HCT116 (cell line): ENCODE data around the gene PIP5KL1. TPM values are rescaled to one million over a fixed set of nuclear protein-coding genes. Genes with fewer than 3 reads are reported as not detected.

ENCODE experiments used
- ATAC-seq: fragments of 200-7000 bp; cut with Tn5 transposase; 2 replicates; pipeline ENCODE4 v1.9.1; 2020; ENCODE audit warnings: mild to moderate bottlenecking, moderate library complexity
- BruUV-seq: library from RNA; stranded (reverse); fragments of 400-500 nt; replicated peaks from 2 replicates; lab custom pipeline; 2021; lab: Mats Ljungman, UMichigan
- CTCF ChIA-PET: fragments of 300-600 bp; sonication (Branson Sonifier 250); formaldehyde crosslinking; loops from one replicate; lab custom pipeline; 2021; ENCODE audit warnings: antibody characterized with exemption; lab: Charles Lee
- POLR2A ChIA-PET: fragments of 300-600, 350-600 bp; sonication (Branson Sonifier 250); formaldehyde crosslinking; loops from one replicate; lab custom pipeline; 2021; ENCODE audit warnings: antibody characterized with exemption; lab: Charles Lee
- RAD21 ChIA-PET, 2 experiments: fragments of 300-600 bp; sonication (Branson Sonifier 250); formaldehyde crosslinking; loops; one replicate each; lab custom pipeline; 2023; ENCODE audit warnings: low total read pairs in 2 of 2; ENCODE audit not compliant: uncharacterized antibody in 2 of 2, unreplicated experiment in 2 of 2, low non-redundant PET in 1 of 2; lab: Charles Lee
- DNase-seq: peaks from one replicate; pipeline ENCODE4 v3.0.0-alpha.2; 2010; ENCODE audit warnings: low read depth, low spot score
- H2AFZ ChIP-seq: fragments of 200-600 bp; shearing (Covaris generic), sonication (generic); 2 replicates; pipeline ENCODE4 v1.6.1; 2017; ENCODE audit warnings: low read depth, mixed run types, mixed read lengths, antibody characterized with exemption, low read length; ENCODE audit not compliant: poor library complexity, severe bottlenecking
- H3K27ac ChIP-seq: 2 replicates; pipeline ENCODE4 v1.5.1; 2012; ENCODE audit warnings: low read depth, low read length
- H3K27me3 ChIP-seq: fragments of 200-600 bp; sonication (generic); 2 replicates; pipeline ENCODE4 v1.6.1; 2016; ENCODE audit warnings: mixed run types, low read length, mixed read lengths; ENCODE audit not compliant: insufficient read depth
- H3K36me3 ChIP-seq, 2 experiments: fragments of 200-500 bp in 1 of 2; fragments of 200-600 bp in 1 of 2; sonication (Bioruptor generic) in 1 of 2; sonication (generic) in 1 of 2; 2 replicates each; pipeline versions ENCODE4 v1.5.1 to v1.6.1; 2014 to 2016; ENCODE audit warnings: low read length in 2 of 2, inconsistent platforms in 1 of 2, mixed read lengths in 1 of 2, mixed run types in 1 of 2; ENCODE audit not compliant: insufficient read depth in 2 of 2, control insufficient read depth in 1 of 2
- H3K4me1 ChIP-seq, 2 experiments: fragments of 200-600 bp in 1 of 2; sonication (generic) in 1 of 2; 2 replicates each; pipeline versions ENCODE4 v1.5.1 to v1.6.1; 2012 to 2017; ENCODE audit warnings: low read length in 2 of 2, inconsistent platforms in 1 of 2, mild to moderate bottlenecking in 1 of 2, mixed read lengths in 1 of 2, mixed run types in 1 of 2, moderate library complexity in 1 of 2; ENCODE audit not compliant: insufficient read depth in 2 of 2, control insufficient read depth in 1 of 2
- H3K4me2 ChIP-seq: fragments of 200-600 bp; sonication (generic); 2 replicates; pipeline ENCODE4 v1.6.1; 2017; ENCODE audit warnings: mixed run types, low read length, mixed read lengths
- H3K4me3 ChIP-seq, 2 experiments: fragments of 200-600 bp in 1 of 2; sonication (generic) in 1 of 2; replicated peaks in 1 of 2; 2 replicates each; pipeline ENCODE4 v1.5.1; 2011 to 2016; ENCODE audit warnings: low read length in 2 of 2, control low read depth in 1 of 2, low read depth in 1 of 2, mild to moderate bottlenecking in 1 of 2, mixed read lengths in 1 of 2, mixed run types in 1 of 2
- H3K79me2 ChIP-seq: fragments of 200-600 bp; sonication (generic); 2 replicates; pipeline ENCODE4 v1.6.1; 2017; ENCODE audit warnings: mild to moderate bottlenecking, mixed run types, low read length, moderate library complexity, mixed read lengths; ENCODE audit not compliant: insufficient read depth
- H3K9ac ChIP-seq: fragments of 200-600 bp; sonication (generic); 2 replicates; pipeline ENCODE4 v1.6.1; 2016; ENCODE audit warnings: low read length, mixed read lengths
- H3K9me2 ChIP-seq: fragments of 200-600 bp; sonication (generic), shearing (Covaris generic); 2 replicates; pipeline ENCODE4 v1.6.1; 2017; ENCODE audit warnings: mixed run types, mild to moderate bottlenecking, moderate library complexity; ENCODE audit not compliant: insufficient read depth
- H3K9me3 ChIP-seq, 2 experiments: fragments of 200-500 bp in 1 of 2; fragments of 200-600 bp in 1 of 2; sonication (Bioruptor generic) in 1 of 2; sonication (generic) in 1 of 2; 2 replicates each; pipeline ENCODE4 v1.6.1; 2014 to 2017; ENCODE audit warnings: low read length in 2 of 2, mixed read lengths in 2 of 2, inconsistent platforms in 1 of 2, low read depth in 1 of 2, mild to moderate bottlenecking in 1 of 2, mixed run types in 1 of 2, moderate library complexity in 1 of 2; ENCODE audit not compliant: control insufficient read depth in 1 of 2, insufficient read depth in 1 of 2
- H4K20me1 ChIP-seq: fragments of 200-600 bp; sonication (generic), shearing (Covaris generic); 2 replicates; pipeline ENCODE4 v1.6.1; 2017; ENCODE audit warnings: mixed run types, mild to moderate bottlenecking, moderate library complexity; ENCODE audit not compliant: insufficient read depth
- CBX3 ChIP-seq: IDR thresholded peaks from 2 replicates; pipeline ENCODE4 v1.6.1; 2012; ENCODE audit warnings: low read depth
- CEBPB ChIP-seq: IDR thresholded peaks from 2 replicates; pipeline ENCODE4 v1.6.1; 2012; ENCODE audit warnings: low read depth
- EGR1 ChIP-seq: IDR thresholded peaks from 2 replicates; pipeline ENCODE4 v1.6.1; 2012; ENCODE audit warnings: low read depth
- EZH2phosphoT487 ChIP-seq: fragments of 200-600 bp; IDR thresholded peaks from 2 replicates; pipeline ENCODE4 v1.6.1; 2018; ENCODE audit warnings: antibody characterized with exemption, borderline replicate concordance
- FOSL1 ChIP-seq: IDR thresholded peaks from 2 replicates; pipeline ENCODE4 v1.6.1; 2012; ENCODE audit warnings: low read depth
- JUND ChIP-seq: IDR thresholded peaks from 2 replicates; pipeline ENCODE4 v1.6.1; 2012
- MAX ChIP-seq: IDR thresholded peaks from 2 replicates; pipeline ENCODE4 v1.6.1; 2012
- POLR2A ChIP-seq: IDR thresholded peaks from 2 replicates; pipeline ENCODE4 v1.7.0; 2011; ENCODE audit warnings: borderline replicate concordance; ENCODE audit not compliant: insufficient read depth, insufficient read length; ENCODE audit errors: extremely low read depth
- POLR2AphosphoS5 ChIP-seq: IDR thresholded peaks from 2 replicates; pipeline ENCODE4 v1.6.1; 2011; ENCODE audit warnings: mild to moderate bottlenecking, low read depth, low read length, moderate library complexity
- SIN3A ChIP-seq: IDR thresholded peaks from 2 replicates; pipeline ENCODE4 v1.6.1; 2012; ENCODE audit warnings: low read depth
- SRF ChIP-seq: IDR thresholded peaks from 2 replicates; pipeline ENCODE4 v1.6.1; 2012; ENCODE audit warnings: low read depth
- TCF7L2 ChIP-seq: IDR thresholded peaks from 2 replicates; pipeline ENCODE4 v1.7.0; 2011; ENCODE audit warnings: borderline replicate concordance, inconsistent platforms; ENCODE audit not compliant: insufficient read depth, insufficient read length; ENCODE audit errors: extremely low read depth
- ZFX ChIP-seq: fragments of 450-650 bp; IDR thresholded peaks from 2 replicates; pipeline ENCODE4 v1.6.1; 2017
- ZNF274 ChIP-seq: fragments of 200-500 bp; sonication (Bioruptor generic); IDR thresholded peaks from 2 replicates; pipeline ENCODE4 v1.6.1; 2014; ENCODE audit warnings: mild to moderate bottlenecking, low read depth, low read length, inconsistent platforms
- intact Hi-C: fragments of 100-400 bp; cut with micrococcal nuclease; formaldehyde crosslinking; loops from 2 replicates; pipeline ENCODE4 v1.10.0; 2022
- total RNA-seq: library from RNA; stranded (reverse); gene quantifications from one replicate; pipeline ENCODE4 v1.2.1, GENCODE V29; 2021; ENCODE audit not compliant: unreplicated experiment
- TF ChIP-seq, protein P1 (sequence below), 3 experiments: fragments of 200-600 bp in 1 of 3; sonication (generic) in 1 of 3; IDR thresholded peaks in 2 of 3; conservative IDR thresholded peaks in 1 of 3; 2 replicates each; pipeline ENCODE4 v1.5.1; 2012 to 2017; ENCODE audit warnings: low read depth in 2 of 3, low read length in 2 of 3, antibody characterized with exemption in 1 of 3, borderline replicate concordance in 1 of 3, control low read depth in 1 of 3, mild to moderate bottlenecking in 1 of 3, mixed read lengths in 1 of 3, mixed run types in 1 of 3, moderate library complexity in 1 of 3; ENCODE audit not compliant: insufficient read depth in 1 of 3
- TF ChIP-seq, protein P2 (sequence below): IDR thresholded peaks from 2 replicates; pipeline ENCODE4 v1.6.1; 2012; ENCODE audit warnings: low read depth
- TF ChIP-seq, protein P3 (sequence below): IDR thresholded peaks from 2 replicates; pipeline ENCODE4 v1.6.1; 2011; ENCODE audit warnings: mild to moderate bottlenecking, low read length, moderate library complexity; ENCODE audit not compliant: insufficient replicate concordance; ENCODE audit errors: extremely low read depth

Gene PIP5KL1
- total RNA-seq, 1 experiment from 2014 or later: 37.6 TPM

GRCh38 chr9:127874301-127875221, 56.0 kb downstream of the PIP5KL1 start:
- no peak for TF ChIP-seq MAX
- TF ChIP-seq EGR1: no peak
- TF ChIP-seq ZNF274: no peak
- TF ChIP-seq, protein P1, sequence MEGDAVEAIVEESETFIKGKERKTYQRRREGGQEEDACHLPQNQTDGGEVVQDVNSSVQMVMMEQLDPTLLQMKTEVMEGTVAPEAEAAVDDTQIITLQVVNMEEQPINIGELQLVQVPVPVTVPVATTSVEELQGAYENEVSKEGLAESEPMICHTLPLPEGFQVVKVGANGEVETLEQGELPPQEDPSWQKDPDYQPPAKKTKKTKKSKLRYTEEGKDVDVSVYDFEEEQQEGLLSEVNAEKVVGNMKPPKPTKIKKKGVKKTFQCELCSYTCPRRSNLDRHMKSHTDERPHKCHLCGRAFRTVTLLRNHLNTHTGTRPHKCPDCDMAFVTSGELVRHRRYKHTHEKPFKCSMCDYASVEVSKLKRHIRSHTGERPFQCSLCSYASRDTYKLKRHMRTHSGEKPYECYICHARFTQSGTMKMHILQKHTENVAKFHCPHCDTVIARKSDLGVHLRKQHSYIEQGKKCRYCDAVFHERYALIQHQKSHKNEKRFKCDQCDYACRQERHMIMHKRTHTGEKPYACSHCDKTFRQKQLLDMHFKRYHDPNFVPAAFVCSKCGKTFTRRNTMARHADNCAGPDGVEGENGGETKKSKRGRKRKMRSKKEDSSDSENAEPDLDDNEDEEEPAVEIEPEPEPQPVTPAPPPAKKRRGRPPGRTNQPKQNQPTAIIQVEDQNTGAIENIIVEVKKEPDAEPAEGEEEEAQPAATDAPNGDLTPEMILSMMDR (IDR thresholded peaks at IDR 0.05 in 2 of 3, conservative IDR thresholded peaks at IDR 0.05 in 1 of 3; ENCODE audit: borderline replicate concordance in 1 of 3, insufficient read depth in 1 of 3, low read depth in 2 of 3, low read length in 2 of 3): no peak
- no peak for TF ChIP-seq SRF
- TF ChIP-seq, protein P2, sequence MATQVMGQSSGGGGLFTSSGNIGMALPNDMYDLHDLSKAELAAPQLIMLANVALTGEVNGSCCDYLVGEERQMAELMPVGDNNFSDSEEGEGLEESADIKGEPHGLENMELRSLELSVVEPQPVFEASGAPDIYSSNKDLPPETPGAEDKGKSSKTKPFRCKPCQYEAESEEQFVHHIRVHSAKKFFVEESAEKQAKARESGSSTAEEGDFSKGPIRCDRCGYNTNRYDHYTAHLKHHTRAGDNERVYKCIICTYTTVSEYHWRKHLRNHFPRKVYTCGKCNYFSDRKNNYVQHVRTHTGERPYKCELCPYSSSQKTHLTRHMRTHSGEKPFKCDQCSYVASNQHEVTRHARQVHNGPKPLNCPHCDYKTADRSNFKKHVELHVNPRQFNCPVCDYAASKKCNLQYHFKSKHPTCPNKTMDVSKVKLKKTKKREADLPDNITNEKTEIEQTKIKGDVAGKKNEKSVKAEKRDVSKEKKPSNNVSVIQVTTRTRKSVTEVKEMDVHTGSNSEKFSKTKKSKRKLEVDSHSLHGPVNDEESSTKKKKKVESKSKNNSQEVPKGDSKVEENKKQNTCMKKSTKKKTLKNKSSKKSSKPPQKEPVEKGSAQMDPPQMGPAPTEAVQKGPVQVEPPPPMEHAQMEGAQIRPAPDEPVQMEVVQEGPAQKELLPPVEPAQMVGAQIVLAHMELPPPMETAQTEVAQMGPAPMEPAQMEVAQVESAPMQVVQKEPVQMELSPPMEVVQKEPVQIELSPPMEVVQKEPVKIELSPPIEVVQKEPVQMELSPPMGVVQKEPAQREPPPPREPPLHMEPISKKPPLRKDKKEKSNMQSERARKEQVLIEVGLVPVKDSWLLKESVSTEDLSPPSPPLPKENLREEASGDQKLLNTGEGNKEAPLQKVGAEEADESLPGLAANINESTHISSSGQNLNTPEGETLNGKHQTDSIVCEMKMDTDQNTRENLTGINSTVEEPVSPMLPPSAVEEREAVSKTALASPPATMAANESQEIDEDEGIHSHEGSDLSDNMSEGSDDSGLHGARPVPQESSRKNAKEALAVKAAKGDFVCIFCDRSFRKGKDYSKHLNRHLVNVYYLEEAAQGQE: no peak
- TF ChIP-seq JUND: no peak
- no peak for TF ChIP-seq ZFX
- TF ChIP-seq, protein P3, sequence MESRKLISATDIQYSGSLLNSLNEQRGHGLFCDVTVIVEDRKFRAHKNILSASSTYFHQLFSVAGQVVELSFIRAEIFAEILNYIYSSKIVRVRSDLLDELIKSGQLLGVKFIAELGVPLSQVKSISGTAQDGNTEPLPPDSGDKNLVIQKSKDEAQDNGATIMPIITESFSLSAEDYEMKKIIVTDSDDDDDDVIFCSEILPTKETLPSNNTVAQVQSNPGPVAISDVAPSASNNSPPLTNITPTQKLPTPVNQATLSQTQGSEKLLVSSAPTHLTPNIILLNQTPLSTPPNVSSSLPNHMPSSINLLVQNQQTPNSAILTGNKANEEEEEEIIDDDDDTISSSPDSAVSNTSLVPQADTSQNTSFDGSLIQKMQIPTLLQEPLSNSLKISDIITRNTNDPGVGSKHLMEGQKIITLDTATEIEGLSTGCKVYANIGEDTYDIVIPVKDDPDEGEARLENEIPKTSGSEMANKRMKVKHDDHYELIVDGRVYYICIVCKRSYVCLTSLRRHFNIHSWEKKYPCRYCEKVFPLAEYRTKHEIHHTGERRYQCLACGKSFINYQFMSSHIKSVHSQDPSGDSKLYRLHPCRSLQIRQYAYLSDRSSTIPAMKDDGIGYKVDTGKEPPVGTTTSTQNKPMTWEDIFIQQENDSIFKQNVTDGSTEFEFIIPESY: no peak
- TF ChIP-seq POLR2A: no peak
- no peak for TF ChIP-seq TCF7L2
- no peak for TF ChIP-seq FOSL1
- TF ChIP-seq CEBPB: no peak
- no peak for TF ChIP-seq CBX3
- no peak for TF ChIP-seq SIN3A
- no peak for TF ChIP-seq POLR2AphosphoS5
- no peak for TF ChIP-seq EZH2phosphoT487
- H3K9ac ChIP-seq: peak overlapping the region; percentile 1; the same call in 1 of the 2 replicates
- POLR2A ChIA-PET: interaction anchor here (0.6 to 0.8 kb wide), 2 partner anchors 32 to 264 kb away, joined by 3 read pairs; no protein-coding TSS in a partner anchor
- H3K4me2 ChIP-seq: peak overlapping the region; percentile 40
- ATAC-seq: no peak
- H3K9me3 ChIP-seq: no peaks in the 10 kb centered on the region
- no peaks in the 10 kb centered on the region for H3K36me3 ChIP-seq
- H4K20me1 ChIP-seq: no peaks in the 10 kb centered on the region
- no peak for DNase-seq
- RAD21 ChIA-PET: no interaction called here
- no peaks in the 10 kb centered on the region for H3K9me2 ChIP-seq
- H3K4me3 ChIP-seq: no peak overlapping the region
- no peaks in the 10 kb centered on the region; the same call in 1 of the 2 replicates for H3K79me2 ChIP-seq
- H3K27me3 ChIP-seq: no peaks in the 10 kb centered on the region
- H3K4me1 ChIP-seq: peaks cover 14 to 51% of the 10 kb centered on the region in 2 experiments
- no TSS peak for BruUV-seq
- intact Hi-C loops: no loop called here
- CTCF ChIA-PET: interaction anchor here (1.7 kb wide), 1 partner anchor 47 kb away, joined by 6 read pairs; no protein-coding TSS in a partner anchor
- no peak overlapping the region for H3K27ac ChIP-seq
- no peak overlapping the region for H2AFZ ChIP-seq
